KG1 (cell line): ENCODE results near the gene PRR30.
"Not testable (repeated sequence)": the region's sequence is repeated elsewhere in the genome, so short reads cannot be mapped to it uniquely, and the experiment has no call there.

Experiments used
- DNase-seq: peaks from one replicate; lab custom pipeline; 2025; lab: John Stamatoyannopoulos, UW

The PRR30 gene

GRCh38 chr2:27139310-27139709 is at the start of gene PRR30:
Gene PRR30, minus strand, starts transcription at chr2:27139410. Its CDS starts 1,081 bp downstream, at chr2:27138329.
- DNase-seq: no peak

- DNase-seq: no peak
Measured at GRCh38 chr2:27186613-27187345, 47.6 kb upstream of the PRR30 start.

GRCh38 chr2:27185331-27186026 is 46.3 kb upstream of the PRR30 start:
- no peak for DNase-seq

- no peak for DNase-seq
Measured at GRCh38 chr2:27184115-27184514, 44.9 kb upstream of the PRR30 start.

- DNase-seq: no peak
Measured at GRCh38 chr2:27182346-27182745, 43.1 kb upstream of the PRR30 start.

- no peak for DNase-seq
Measured at GRCh38 chr2:27179344-27180000, 40.3 kb upstream of the PRR30 start.

GRCh38 chr2:27178469-27178868 is 39.3 kb upstream of the PRR30 start:
- DNase-seq: no peak

- no peak for DNase-seq
Measured at GRCh38 chr2:27177441-27178351, 38.5 kb upstream of the PRR30 start.

- DNase-seq: not testable (repeated sequence)
Measured at GRCh38 chr2:27175781-27176180, 36.6 kb upstream of the PRR30 start.

- no peak for DNase-seq
Measured at GRCh38 chr2:27175330-27175729, 36.1 kb upstream of the PRR30 start.

- no peak for DNase-seq
Measured at GRCh38 chr2:27174638-27175037, 35.4 kb upstream of the PRR30 start.

- no peak for DNase-seq
Measured at GRCh38 chr2:27171351-27171848, 32.2 kb upstream of the PRR30 start.

GRCh38 chr2:27170581-27171337 is 31.5 kb upstream of the PRR30 start:
- no peak for DNase-seq

GRCh38 chr2:27164960-27165763 is 26.0 kb upstream of the PRR30 start:
- no peak for DNase-seq

- DNase-seq: no peak
Measured at GRCh38 chr2:27162151-27163121, 23.2 kb upstream of the PRR30 start.

- no peak for DNase-seq
Measured at GRCh38 chr2:27160191-27160590, 21.0 kb upstream of the PRR30 start.

- no peak for DNase-seq
Measured at GRCh38 chr2:27159271-27159670, 20.1 kb upstream of the PRR30 start.

- DNase-seq: no peak
Measured at GRCh38 chr2:27158468-27158867, 19.3 kb upstream of the PRR30 start.

GRCh38 chr2:27155069-27155520 is 15.9 kb upstream of the PRR30 start:
- no peak for DNase-seq
